Sigmoid colon (tissue), 4 donors: Measurements from ENCODE around the gene DCBLD2.

ENCODE experiments used
- EP300 ChIP-seq, 4 donors: sonication (generic); formaldehyde crosslinking; IDR thresholded peaks; one replicate each; pipeline ENCODE4 v1.6.1; 2017; ENCODE audit warnings: antibody characterized with exemption in 4 of 4
- POLR2A ChIP-seq, 2 donors: fragments of 450-650 bp; IDR thresholded peaks; one replicate each; pipeline ENCODE4 v1.6.1; 2016; ENCODE audit warnings: antibody characterized with exemption in 2 of 2, mild to moderate bottlenecking in 2 of 2, moderate library complexity in 2 of 2
- TF ChIP-seq, protein P1 (sequence below), 4 experiments: fragments of 450-650 bp in 3 of 4; fragments of 200-600 bp in 1 of 4; IDR thresholded peaks; one replicate each; pipeline ENCODE4 v1.5.1; 2016 to 2019; ENCODE audit warnings: antibody characterized with exemption in 4 of 4, mild to moderate bottlenecking in 3 of 4, moderate library complexity in 2 of 4

DNA sequence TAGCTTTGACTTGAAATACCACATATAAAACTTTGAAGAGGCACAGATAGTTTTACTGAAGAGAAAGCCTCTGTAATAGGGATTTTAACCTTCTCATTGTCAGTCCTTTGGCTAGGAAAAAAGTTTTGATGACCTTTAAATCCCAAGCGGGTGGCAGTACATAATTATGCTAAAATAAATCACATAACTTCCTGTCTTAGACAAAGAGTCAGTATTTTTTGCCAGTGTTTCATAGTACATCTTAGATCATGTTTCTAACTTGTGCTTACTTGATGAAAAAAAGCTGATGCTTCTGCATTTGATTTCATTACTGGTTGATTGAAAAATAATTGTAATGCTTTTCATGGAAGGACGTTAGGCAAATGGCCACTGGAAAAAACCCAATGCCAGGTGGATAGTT lies 132.5 kb downstream of the DCBLD2 start:
- TF ChIP-seq, protein P1, sequence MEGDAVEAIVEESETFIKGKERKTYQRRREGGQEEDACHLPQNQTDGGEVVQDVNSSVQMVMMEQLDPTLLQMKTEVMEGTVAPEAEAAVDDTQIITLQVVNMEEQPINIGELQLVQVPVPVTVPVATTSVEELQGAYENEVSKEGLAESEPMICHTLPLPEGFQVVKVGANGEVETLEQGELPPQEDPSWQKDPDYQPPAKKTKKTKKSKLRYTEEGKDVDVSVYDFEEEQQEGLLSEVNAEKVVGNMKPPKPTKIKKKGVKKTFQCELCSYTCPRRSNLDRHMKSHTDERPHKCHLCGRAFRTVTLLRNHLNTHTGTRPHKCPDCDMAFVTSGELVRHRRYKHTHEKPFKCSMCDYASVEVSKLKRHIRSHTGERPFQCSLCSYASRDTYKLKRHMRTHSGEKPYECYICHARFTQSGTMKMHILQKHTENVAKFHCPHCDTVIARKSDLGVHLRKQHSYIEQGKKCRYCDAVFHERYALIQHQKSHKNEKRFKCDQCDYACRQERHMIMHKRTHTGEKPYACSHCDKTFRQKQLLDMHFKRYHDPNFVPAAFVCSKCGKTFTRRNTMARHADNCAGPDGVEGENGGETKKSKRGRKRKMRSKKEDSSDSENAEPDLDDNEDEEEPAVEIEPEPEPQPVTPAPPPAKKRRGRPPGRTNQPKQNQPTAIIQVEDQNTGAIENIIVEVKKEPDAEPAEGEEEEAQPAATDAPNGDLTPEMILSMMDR (IDR thresholded peaks at IDR 0.05) = no peak
- no peak for TF ChIP-seq EP300 (IDR thresholded peaks at IDR 0.05)
- TF ChIP-seq POLR2A (IDR thresholded peaks at IDR 0.05) = no peak
